Sigmoid colon (tissue), 3 donors: ENCODE results near the gene FCER2.

Experiments used
- CTCF ChIP-seq, 4 experiments: fragments of 450-650 bp in 3 of 4; fragments of 200-600 bp in 1 of 4; IDR thresholded peaks; one replicate each; pipeline ENCODE4 v1.5.1; 2016 to 2019; ENCODE audit warnings: antibody characterized with exemption in 4 of 4, mild to moderate bottlenecking in 3 of 4, moderate library complexity in 2 of 4
- POLR2A ChIP-seq, 2 donors: fragments of 450-650 bp; IDR thresholded peaks; one replicate each; pipeline ENCODE4 v1.6.1; 2016; ENCODE audit warnings: antibody characterized with exemption in 2 of 2, mild to moderate bottlenecking in 2 of 2, moderate library complexity in 2 of 2

- TF ChIP-seq CTCF (IDR thresholded peaks at IDR 0.05) (no peak), POLR2A (IDR thresholded peaks at IDR 0.05) (no peak)
Measured at GRCh38 chr19:7644550-7644877, 57.4 kb downstream of the FCER2 start.
